HepG2 (cell line): ENCODE results near the gene PPP1R13B. TPM values are rescaled to one million over a fixed set of nuclear protein-coding genes. Genes with fewer than 3 reads are reported as not detected.
A peak's percentile ranks its signal among the peaks of the same experiment; 100 is the strongest.

Source experiments
- ATAC-seq: fragments of 200-7000 bp; cut with Tn5 transposase; 3 replicates; pipeline ENCODE4 v1.9.1; 2020; ENCODE audit warnings: mild to moderate bottlenecking, moderate library complexity
- BruUV-seq: library from RNA; stranded (reverse); fragments of 400-500 nt; replicated peaks from 2 replicates; lab custom pipeline; 2021; lab: Mats Ljungman, UMichigan
- CTCF ChIA-PET: fragments of 300-600 bp; formaldehyde crosslinking; extraction: SDS; loops from one replicate; lab custom pipeline; 2021; ENCODE audit warnings: low total read pairs, inconsistent platforms, low intra/inter-chr PET ratio; lab: Yijun Ruan, JAX
- POLR2A ChIA-PET: fragments of 350-600 bp; sonication (Branson Sonifier 250); formaldehyde crosslinking; loops from one replicate; lab custom pipeline; 2020; ENCODE audit warnings: antibody characterized with exemption, inconsistent platforms; lab: Yijun Ruan, JAX
- DNase-seq: peaks from one replicate; pipeline ENCODE4 v3.0.0-alpha.2; 2015; ENCODE audit warnings: low spot score
- FAIRE-seq: peaks from 3 replicates; lab custom pipeline; 2011; peaks lifted over from hg19 to GRCh38; lab: Jason Lieb, UNC
- H2AFZ ChIP-seq: one replicate; pipeline ENCODE4 v1.6.1; 2011; ENCODE audit warnings: low read length, inconsistent platforms
- H3K27ac ChIP-seq: fragments of 300-600 bp; 3 replicates; pipeline ENCODE4 v1.8.0; 2011; ENCODE audit warnings: mixed run types, mild to moderate bottlenecking, mixed read lengths, low read length, inconsistent platforms; ENCODE audit not compliant: insufficient read depth; ENCODE audit errors: extremely low read length
- H3K27me3 ChIP-seq, 2 experiments: fragments of 200-600 bp in 1 of 2; 2 replicates in 1 of 2; 3 replicates in 1 of 2; pipeline versions ENCODE4 v1.6.0 to v1.8.0; 2011; ENCODE audit warnings: low read length in 2 of 2, mild to moderate bottlenecking in 2 of 2, moderate library complexity in 2 of 2, inconsistent platforms in 1 of 2; ENCODE audit not compliant: insufficient read depth in 2 of 2, control insufficient read depth in 1 of 2
- H3K36me3 ChIP-seq, 2 experiments: fragments of 200-600 bp in 1 of 2; replicated peaks in 1 of 2; 2 replicates in 1 of 2; 3 replicates in 1 of 2; pipeline versions ENCODE4 v1.5.1 to v1.8.0; 2011; ENCODE audit warnings: low read length in 2 of 2, inconsistent platforms in 1 of 2; ENCODE audit not compliant: insufficient read depth in 2 of 2, control insufficient read depth in 1 of 2
- H3K4me1 ChIP-seq: 2 replicates; pipeline ENCODE4 v1.5.1; 2012; ENCODE audit warnings: low read length, inconsistent platforms; ENCODE audit not compliant: insufficient read depth
- H3K4me2 ChIP-seq: 2 replicates; pipeline ENCODE4 v1.6.0; 2011; ENCODE audit warnings: low read depth, low read length, inconsistent platforms
- H3K4me3 ChIP-seq, 3 experiments: fragments of 200-600 bp in 1 of 3; sonication (generic), shearing (Covaris generic) in 1 of 3; replicated peaks in 1 of 3; 2 replicates each; pipeline ENCODE4 v1.5.1; 2011 to 2016; ENCODE audit warnings: low read length in 3 of 3, inconsistent platforms in 2 of 3, low read depth in 2 of 3, mild to moderate bottlenecking in 2 of 3, control low read depth in 1 of 3, mixed read lengths in 1 of 3; ENCODE audit not compliant: insufficient read depth in 1 of 3
- H3K79me2 ChIP-seq: one replicate; pipeline ENCODE4 v1.6.1; 2011; ENCODE audit warnings: low read length, inconsistent platforms; ENCODE audit not compliant: insufficient read depth
- H3K9ac ChIP-seq: 2 replicates; pipeline ENCODE4 v1.6.0; 2011; ENCODE audit warnings: mild to moderate bottlenecking, low read depth, low read length, inconsistent platforms; ENCODE audit not compliant: insufficient read depth
- H3K9me3 ChIP-seq: 2 replicates; pipeline ENCODE4 v1.5.1; 2012; ENCODE audit warnings: mild to moderate bottlenecking, low read length
- H4K20me1 ChIP-seq: 2 replicates; pipeline ENCODE4 v1.6.0; 2011; ENCODE audit warnings: inconsistent platforms, mild to moderate bottlenecking, low read length, moderate library complexity; ENCODE audit not compliant: insufficient read depth
- GFI1 ChIP-seq: sonication (generic); formaldehyde crosslinking; IDR thresholded peaks from 2 replicates; pipeline ENCODE4 v1.5.0; 2020; ENCODE audit warnings: missing genetic modification reagents, mild to moderate bottlenecking, borderline replicate concordance
- PRMT3 ChIP-seq: sonication (generic); formaldehyde crosslinking; IDR thresholded peaks from 2 replicates; pipeline ENCODE4 v1.8.1; 2022; ENCODE audit warnings: low read depth, mild to moderate bottlenecking, moderate library complexity, missing genetic modification reagents, borderline replicate concordance
- RBM22 ChIP-seq: fragments of 200-400 bp; formaldehyde crosslinking; optimal IDR thresholded peaks from 2 replicates; pipeline ENCODE3; 2017; ENCODE audit warnings: mild to moderate bottlenecking, low read length, moderate library complexity
- ZNF431 ChIP-seq: sonication (generic); formaldehyde crosslinking; IDR thresholded peaks from 2 replicates; pipeline ENCODE4 v1.9.0; 2022; ENCODE audit warnings: missing genetic modification reagents, low read depth, mild to moderate bottlenecking, borderline replicate concordance
- WGBS: methylation state at CpG from one replicate; pipeline ENCODE4 v1.1.6; 2017; ENCODE audit warnings: low lambda C conversion rate; 5-methylcytosine and 5-hydroxymethylcytosine counted together
- in situ Hi-C: cut with HindIII; loops from 2 replicates; pipeline ENCODE4 v1.10.0; 2017; ENCODE audit warnings: low pct_unique_long_range_greater_than_20kb; ENCODE audit not compliant: extremely low pct_ligation_motif_present
- intact Hi-C: fragments of 100-400 bp; cut with micrococcal nuclease; formaldehyde crosslinking; loops from one replicate; pipeline ENCODE4 v1.10.0; 2022; ENCODE audit not compliant: unreplicated experiment
- polyA plus RNA-seq, 8 experiments: library from polyadenylated mRNA; depleted of rRNA in 3 of 8; stranded (reverse) in 7 of 8; unstranded in 1 of 8; fragments of >200 nt; fragmentation: Illumina TruSeq in 4 of 8; extraction: Trizol in 4 of 8; gene quantifications; 2 replicates each; pipeline versions ENCODE4 v1.2.1 to v1.2.3, GENCODE V29; 2011 to 2016; ENCODE audit warnings: low read depth in 4 of 8, missing spikeins in 1 of 8, mixed read lengths in 1 of 8; ENCODE audit not compliant: insufficient read depth in 1 of 8
- total RNA-seq, 5 experiments: library from RNA; depleted of rRNA; stranded (reverse); fragments of >200 nt; fragmentation: Illumina TruSeq; extraction: Trizol; gene quantifications; 2 replicates each; pipeline ENCODE4 v1.2.3, GENCODE V29; 2016; ENCODE audit warnings: low read depth in 1 of 5
- TF ChIP-seq, protein P1 (sequence below): sonication (generic); formaldehyde crosslinking; IDR thresholded peaks from 2 replicates; pipeline ENCODE4 v1.4.0; 2020; ENCODE audit warnings: missing genetic modification reagents, borderline replicate concordance

PPP1R13B gene
- total and polyA plus RNA-seq, 2 of the 13 experiments (the other 11 are each of a cell fraction or from before 2014, with no cell fraction given) = 4.6 to 9.4 TPM

GRCh38 chr14:103684871-103685270 lies 162.5 kb downstream of the PPP1R13B start:
- Histone ChIP-seq H3K9me3 (no peaks in the 10 kb centered on the region), H3K79me2 (no peaks in the 10 kb centered on the region), H3K9ac (no peak overlapping the region), H3K36me3 (peaks cover 20 to 75% of the 10 kb centered on the region in 2 experiments), H3K4me2 (no peak overlapping the region), H2AFZ (no peak overlapping the region), H3K4me3 (no peak overlapping the region), H3K4me1 (no peaks in the 10 kb centered on the region), H4K20me1 (no peaks in the 10 kb centered on the region), H3K27me3 (no peaks in the 10 kb centered on the region), H3K27ac (no peak overlapping the region)
- ATAC-seq (no peak), DNase-seq (no peak), FAIRE-seq (no peak)
- no TSS peak for BruUV-seq
- POLR2A ChIA-PET = no interaction called here
- intact Hi-C loops (no loop called here), in situ Hi-C loops (no loop called here)
- TF ChIP-seq RBM22 (peak; percentile 1), GFI1 (CRISPR knock-in tag) (no peak)
- CTCF ChIA-PET = no interaction called here
- WGBS = 98% methylated on average over 15 of the region's 15 CpGs

- no peak overlapping the region for H3K4me3 ChIP-seq
- DNase-seq (no peak), ATAC-seq (no peak), FAIRE-seq (no peak)
- no peaks in the 10 kb centered on the region for H3K4me1 ChIP-seq
- intact Hi-C loops = no loop called here
- ChIA-PET CTCF (no interaction called here), POLR2A (no interaction called here)
- H2AFZ ChIP-seq = no peak overlapping the region
- no peaks in the 10 kb centered on the region for H3K79me2 ChIP-seq
- H3K27me3 ChIP-seq = no peaks in the 10 kb centered on the region
- no peak overlapping the region for H3K9ac ChIP-seq
- peaks cover 20 to 77% of the 10 kb centered on the region in 2 experiments for H3K36me3 ChIP-seq
- WGBS = 79% methylated on average over 5 of the region's 6 CpGs
- no peaks in the 10 kb centered on the region for H3K9me3 ChIP-seq
- no peak overlapping the region for H3K27ac ChIP-seq
- no peaks in the 10 kb centered on the region for H4K20me1 ChIP-seq
- BruUV-seq = no TSS peak
- in situ Hi-C loops = no loop called here
- TF ChIP-seq PRMT3 (CRISPR knock-in tag) = no peak
- peak; percentile 34 for TF ChIP-seq RBM22
- no peak for TF ChIP-seq ZNF431 (CRISPR knock-in tag)
- TF ChIP-seq, protein P1, sequence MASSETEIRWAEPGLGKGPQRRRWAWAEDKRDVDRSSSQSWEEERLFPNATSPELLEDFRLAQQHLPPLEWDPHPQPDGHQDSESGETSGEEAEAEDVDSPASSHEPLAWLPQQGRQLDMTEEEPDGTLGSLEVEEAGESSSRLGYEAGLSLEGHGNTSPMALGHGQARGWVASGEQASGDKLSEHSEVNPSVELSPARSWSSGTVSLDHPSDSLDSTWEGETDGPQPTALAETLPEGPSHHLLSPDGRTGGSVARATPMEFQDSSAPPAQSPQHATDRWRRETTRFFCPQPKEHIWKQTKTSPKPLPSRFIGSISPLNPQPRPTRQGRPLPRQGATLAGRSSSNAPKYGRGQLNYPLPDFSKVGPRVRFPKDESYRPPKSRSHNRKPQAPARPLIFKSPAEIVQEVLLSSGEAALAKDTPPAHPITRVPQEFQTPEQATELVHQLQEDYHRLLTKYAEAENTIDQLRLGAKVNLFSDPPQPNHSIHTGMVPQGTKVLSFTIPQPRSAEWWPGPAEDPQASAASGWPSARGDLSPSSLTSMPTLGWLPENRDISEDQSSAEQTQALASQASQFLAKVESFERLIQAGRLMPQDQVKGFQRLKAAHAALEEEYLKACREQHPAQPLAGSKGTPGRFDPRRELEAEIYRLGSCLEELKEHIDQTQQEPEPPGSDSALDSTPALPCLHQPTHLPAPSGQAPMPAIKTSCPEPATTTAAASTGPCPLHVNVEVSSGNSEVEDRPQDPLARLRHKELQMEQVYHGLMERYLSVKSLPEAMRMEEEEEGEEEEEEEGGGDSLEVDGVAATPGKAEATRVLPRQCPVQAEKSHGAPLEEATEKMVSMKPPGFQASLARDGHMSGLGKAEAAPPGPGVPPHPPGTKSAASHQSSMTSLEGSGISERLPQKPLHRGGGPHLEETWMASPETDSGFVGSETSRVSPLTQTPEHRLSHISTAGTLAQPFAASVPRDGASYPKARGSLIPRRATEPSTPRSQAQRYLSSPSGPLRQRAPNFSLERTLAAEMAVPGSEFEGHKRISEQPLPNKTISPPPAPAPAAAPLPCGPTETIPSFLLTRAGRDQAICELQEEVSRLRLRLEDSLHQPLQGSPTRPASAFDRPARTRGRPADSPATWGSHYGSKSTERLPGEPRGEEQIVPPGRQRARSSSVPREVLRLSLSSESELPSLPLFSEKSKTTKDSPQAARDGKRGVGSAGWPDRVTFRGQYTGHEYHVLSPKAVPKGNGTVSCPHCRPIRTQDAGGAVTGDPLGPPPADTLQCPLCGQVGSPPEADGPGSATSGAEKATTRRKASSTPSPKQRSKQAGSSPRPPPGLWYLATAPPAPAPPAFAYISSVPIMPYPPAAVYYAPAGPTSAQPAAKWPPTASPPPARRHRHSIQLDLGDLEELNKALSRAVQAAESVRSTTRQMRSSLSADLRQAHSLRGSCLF (CRISPR knock-in tag) = no peak
- no peak overlapping the region for H3K4me2 ChIP-seq
These were observed 162.9 kb downstream of the PPP1R13B start for GRCh38 chr14:103684471-103684870.
